Measurements from ENCODE around the gene FAM118B.

Gene FAM118B

GRCh38 chr11:126182787-126183445 lies 28.7 kb upstream of the FAM118B start:
- no peak overlapping the region for H4K8ac ChIP-seq (ENCODE audit: low read depth, low read length)
- peaks cover 1% of the 10 kb centered on the region for H3K36me3 ChIP-seq (ENCODE audit: control insufficient read depth, insufficient read depth, low read length)
- no peak overlapping the region for H2BK120ac ChIP-seq (ENCODE audit: low read depth, low read length)
- H3K79me1 ChIP-seq (ENCODE audit: low read length), result no peaks in the 10 kb centered on the region
- H3K79me2 ChIP-seq (ENCODE audit: control insufficient read depth, insufficient read depth, low read length), result no peaks in the 10 kb centered on the region
- H3K18ac ChIP-seq (ENCODE audit: low read length), result no peak overlapping the region
- no peak overlapping the region for H2BK5ac ChIP-seq (ENCODE audit: low read length)
- no peaks in the 10 kb centered on the region for H3K4me1 ChIP-seq (ENCODE audit: control insufficient read depth, low read depth, low read length)
- H3K27ac ChIP-seq (ENCODE audit: low read depth, low read length), result no peak overlapping the region
- H3K4ac ChIP-seq (ENCODE audit: low read depth, low read length), result no peak overlapping the region
- DNase-seq, result no peak
- H3K9ac ChIP-seq (ENCODE audit: low read length), result no peak overlapping the region
- no peak overlapping the region for H3K56ac ChIP-seq (ENCODE audit: low read length)
- no peak overlapping the region for H3K4me2 ChIP-seq (ENCODE audit: low read length)
- H2BK15ac ChIP-seq (replicated peaks; ENCODE audit: low read depth), result no peak overlapping the region
- H4K5ac ChIP-seq (ENCODE audit: low read length), result no peak overlapping the region
- H3K4me3 ChIP-seq (ENCODE audit: low read length), result no peak overlapping the region
- no peaks in the 10 kb centered on the region for H3K27me3 ChIP-seq (ENCODE audit: insufficient read depth, low read length, poor library complexity)
- WGBS (ENCODE audit: extremely low coverage, insufficient coverage, low lambda C conversion rate), result no CpG with 5 or more reads among the region's 11 CpGs
- no peak overlapping the region for H3K23ac ChIP-seq (ENCODE audit: low read length)
- no peak overlapping the region for H2AK5ac ChIP-seq (ENCODE audit: low read length)

- DNase-seq, result no peak
Measured at GRCh38 chr11:126185259-126186024, 26.1 kb upstream of the FAM118B start.

GRCh38 chr11:126186025-126186698 lies 25.4 kb upstream of the FAM118B start:
- Histone ChIP-seq H3K4ac (ENCODE audit: low read depth, low read length) (no peak overlapping the region), H3K18ac (ENCODE audit: low read length) (no peak overlapping the region), H3K4me2 (ENCODE audit: low read length) (no peak overlapping the region), H2BK15ac (replicated peaks; ENCODE audit: low read depth) (no peak overlapping the region), H3K56ac (ENCODE audit: low read length) (no peak overlapping the region), H2BK120ac (ENCODE audit: low read depth, low read length) (no peak overlapping the region), H3K4me3 (ENCODE audit: low read length) (no peak overlapping the region), H3K79me2 (ENCODE audit: control insufficient read depth, insufficient read depth, low read length) (no peaks in the 10 kb centered on the region), H3K27ac (ENCODE audit: low read depth, low read length) (no peak overlapping the region), H3K79me1 (ENCODE audit: low read length) (no peaks in the 10 kb centered on the region), H4K8ac (ENCODE audit: low read depth, low read length) (no peak overlapping the region), H4K5ac (ENCODE audit: low read length) (no peak overlapping the region), H3K36me3 (ENCODE audit: control insufficient read depth, insufficient read depth, low read length) (peaks cover 3% of the 10 kb centered on the region), H2BK5ac (ENCODE audit: low read length) (no peak overlapping the region), H3K23ac (ENCODE audit: low read length) (no peak overlapping the region), H3K4me1 (ENCODE audit: control insufficient read depth, low read depth, low read length) (no peaks in the 10 kb centered on the region), H3K27me3 (ENCODE audit: insufficient read depth, low read length, poor library complexity) (no peaks in the 10 kb centered on the region), H2AK5ac (ENCODE audit: low read length) (no peak overlapping the region), H3K9ac (ENCODE audit: low read length) (no peak overlapping the region)
- DNase-seq, result no peak
- WGBS (ENCODE audit: extremely low coverage, insufficient coverage, low lambda C conversion rate), result no CpG with 5 or more reads among the region's 15 CpGs

More at GRCh38 chr11:126185259-126186024, 26.1 kb upstream of the FAM118B start:
- no peak overlapping the region for H3K27ac ChIP-seq (ENCODE audit: low read depth, low read length)
- H3K79me2 ChIP-seq (ENCODE audit: control insufficient read depth, insufficient read depth, low read length), result no peaks in the 10 kb centered on the region
- H3K4me3 ChIP-seq (ENCODE audit: low read length), result no peak overlapping the region
- H3K23ac ChIP-seq (ENCODE audit: low read length), result no peak overlapping the region
- H2BK120ac ChIP-seq (ENCODE audit: low read depth, low read length), result no peak overlapping the region
- H3K36me3 ChIP-seq (ENCODE audit: control insufficient read depth, insufficient read depth, low read length), result peaks cover 3% of the 10 kb centered on the region
- no peaks in the 10 kb centered on the region for H3K79me1 ChIP-seq (ENCODE audit: low read length)
- no peak overlapping the region for H4K8ac ChIP-seq (ENCODE audit: low read depth, low read length)
- no peak overlapping the region for H3K4ac ChIP-seq (ENCODE audit: low read depth, low read length)
- H3K4me2 ChIP-seq (ENCODE audit: low read length), result no peak overlapping the region
- H3K27me3 ChIP-seq (ENCODE audit: insufficient read depth, low read length, poor library complexity), result no peaks in the 10 kb centered on the region
- H3K18ac ChIP-seq (ENCODE audit: low read length), result no peak overlapping the region
- no CpG with 5 or more reads among the region's 26 CpGs for WGBS (ENCODE audit: extremely low coverage, insufficient coverage, low lambda C conversion rate)
- no peak overlapping the region for H2BK5ac ChIP-seq (ENCODE audit: low read length)
- H3K9ac ChIP-seq (ENCODE audit: low read length), result no peak overlapping the region
- H2BK15ac ChIP-seq (replicated peaks; ENCODE audit: low read depth), result no peak overlapping the region
- H3K4me1 ChIP-seq (ENCODE audit: control insufficient read depth, low read depth, low read length), result no peaks in the 10 kb centered on the region
- H3K56ac ChIP-seq (ENCODE audit: low read length), result no peak overlapping the region
- H4K5ac ChIP-seq (ENCODE audit: low read length), result no peak overlapping the region
- H2AK5ac ChIP-seq (ENCODE audit: low read length), result no peak overlapping the region

- Histone ChIP-seq H3K36me3 (ENCODE audit: control insufficient read depth, insufficient read depth, low read length) (peaks cover 6% of the 10 kb centered on the region), H3K27me3 (ENCODE audit: insufficient read depth, low read length, poor library complexity) (no peaks in the 10 kb centered on the region), H3K23ac (ENCODE audit: low read length) (no peak overlapping the region), H2BK5ac (ENCODE audit: low read length) (no peak overlapping the region), H2BK15ac (replicated peaks; ENCODE audit: low read depth) (no peak overlapping the region), H3K18ac (ENCODE audit: low read length) (no peak overlapping the region), H3K4me1 (ENCODE audit: control insufficient read depth, low read depth, low read length) (no peaks in the 10 kb centered on the region), H2BK120ac (ENCODE audit: low read depth, low read length) (no peak overlapping the region), H4K5ac (ENCODE audit: low read length) (no peak overlapping the region), H3K4ac (ENCODE audit: low read depth, low read length) (no peak overlapping the region), H2AK5ac (ENCODE audit: low read length) (no peak overlapping the region), H3K27ac (ENCODE audit: low read depth, low read length) (no peak overlapping the region), H4K8ac (ENCODE audit: low read depth, low read length) (no peak overlapping the region), H3K79me1 (ENCODE audit: low read length) (no peaks in the 10 kb centered on the region), H3K9ac (ENCODE audit: low read length) (no peak overlapping the region), H3K4me2 (ENCODE audit: low read length) (no peak overlapping the region), H3K4me3 (ENCODE audit: low read length) (no peak overlapping the region), H3K79me2 (ENCODE audit: control insufficient read depth, insufficient read depth, low read length) (no peaks in the 10 kb centered on the region), H3K56ac (ENCODE audit: low read length) (no peak overlapping the region)
- DNase-seq, result peak; percentile 17
- no CpG with 5 or more reads among the region's 22 CpGs for WGBS (ENCODE audit: extremely low coverage, insufficient coverage, low lambda C conversion rate)
Measured at GRCh38 chr11:126186708-126187529, 24.7 kb upstream of the FAM118B start.

- no peak overlapping the region for H3K9ac ChIP-seq (ENCODE audit: low read length)
- H2AK5ac ChIP-seq (ENCODE audit: low read length), result no peak overlapping the region
- H3K79me2 ChIP-seq (ENCODE audit: control insufficient read depth, insufficient read depth, low read length), result no peaks in the 10 kb centered on the region
- H3K27ac ChIP-seq (ENCODE audit: low read depth, low read length), result no peak overlapping the region
- no peak overlapping the region for H3K56ac ChIP-seq (ENCODE audit: low read length)
- H3K18ac ChIP-seq (ENCODE audit: low read length), result no peak overlapping the region
- no peak for DNase-seq
- H3K36me3 ChIP-seq (ENCODE audit: control insufficient read depth, insufficient read depth, low read length), result peaks cover 9% of the 10 kb centered on the region
- no peak overlapping the region for H4K8ac ChIP-seq (ENCODE audit: low read depth, low read length)
- no peak overlapping the region for H2BK15ac ChIP-seq (replicated peaks; ENCODE audit: low read depth)
- no peak overlapping the region for H3K23ac ChIP-seq (ENCODE audit: low read length)
- H3K4me3 ChIP-seq (ENCODE audit: low read length), result no peak overlapping the region
- no peak overlapping the region for H3K4me2 ChIP-seq (ENCODE audit: low read length)
- H3K27me3 ChIP-seq (ENCODE audit: insufficient read depth, low read length, poor library complexity), result no peaks in the 10 kb centered on the region
- no peak overlapping the region for H4K5ac ChIP-seq (ENCODE audit: low read length)
- no peaks in the 10 kb centered on the region for H3K79me1 ChIP-seq (ENCODE audit: low read length)
- no peaks in the 10 kb centered on the region for H3K4me1 ChIP-seq (ENCODE audit: control insufficient read depth, low read depth, low read length)
- no peak overlapping the region for H2BK5ac ChIP-seq (ENCODE audit: low read length)
- H3K4ac ChIP-seq (ENCODE audit: low read depth, low read length), result no peak overlapping the region
- H2BK120ac ChIP-seq (ENCODE audit: low read depth, low read length), result no peak overlapping the region
- no CpG with 5 or more reads among the region's 15 CpGs for WGBS (ENCODE audit: extremely low coverage, insufficient coverage, low lambda C conversion rate)
Measured at GRCh38 chr11:126188332-126189108, 23.1 kb upstream of the FAM118B start.

Data from mesendoderm (in vitro differentiated cells).